ENCODE measurements around the gene PLD1.

The PLD1 gene

GRCh38 chr3:171846597-171846996, 36.3 kb upstream of the PLD1 start:
- no peak overlapping the region for H3K4ac ChIP-seq (ENCODE audit: low read depth, low read length)
- no peak overlapping the region for H2BK120ac ChIP-seq (ENCODE audit: low read depth, low read length)
- no peak overlapping the region for H3K18ac ChIP-seq (ENCODE audit: low read length)
- WGBS (ENCODE audit: extremely low coverage, insufficient coverage, low lambda C conversion rate), result no CpG with 5 or more reads among the region's 2 CpGs
- no peak overlapping the region for H3K56ac ChIP-seq (ENCODE audit: low read length)
- H3K4me1 ChIP-seq (ENCODE audit: control insufficient read depth, low read depth, low read length), result no peaks in the 10 kb centered on the region
- no peaks in the 10 kb centered on the region for H3K36me3 ChIP-seq (ENCODE audit: control insufficient read depth, insufficient read depth, low read length)
- no peak for DNase-seq
- H3K79me1 ChIP-seq (ENCODE audit: low read length), result no peaks in the 10 kb centered on the region
- H3K9ac ChIP-seq (ENCODE audit: low read length), result no peak overlapping the region
- H3K27ac ChIP-seq (ENCODE audit: low read depth, low read length), result no peak overlapping the region
- no peak overlapping the region for H3K4me2 ChIP-seq (ENCODE audit: low read length)
- no peak overlapping the region for H2BK15ac ChIP-seq (replicated peaks; ENCODE audit: low read depth)
- no peak overlapping the region for H3K23ac ChIP-seq (ENCODE audit: low read length)
- H3K79me2 ChIP-seq (ENCODE audit: control insufficient read depth, insufficient read depth, low read length), result no peaks in the 10 kb centered on the region
- no peak overlapping the region for H2AK5ac ChIP-seq (ENCODE audit: low read length)
- no peaks in the 10 kb centered on the region for H3K27me3 ChIP-seq (ENCODE audit: insufficient read depth, low read length, poor library complexity)
- H4K5ac ChIP-seq (ENCODE audit: low read length), result no peak overlapping the region
- no peak overlapping the region for H4K8ac ChIP-seq (ENCODE audit: low read depth, low read length)
- H2BK5ac ChIP-seq (ENCODE audit: low read length), result no peak overlapping the region
- H3K4me3 ChIP-seq (ENCODE audit: low read length), result no peak overlapping the region

- H2AK5ac ChIP-seq (ENCODE audit: low read length), result no peak overlapping the region
- H3K36me3 ChIP-seq (ENCODE audit: control insufficient read depth, insufficient read depth, low read length), result no peaks in the 10 kb centered on the region
- H3K56ac ChIP-seq (ENCODE audit: low read length), result no peak overlapping the region
- no peak overlapping the region for H4K8ac ChIP-seq (ENCODE audit: low read depth, low read length)
- H2BK5ac ChIP-seq (ENCODE audit: low read length), result no peak overlapping the region
- H4K5ac ChIP-seq (ENCODE audit: low read length), result no peak overlapping the region
- H2BK120ac ChIP-seq (ENCODE audit: low read depth, low read length), result no peak overlapping the region
- H3K27ac ChIP-seq (ENCODE audit: low read depth, low read length), result peak overlapping the region; percentile 48
- no peaks in the 10 kb centered on the region for H3K79me2 ChIP-seq (ENCODE audit: control insufficient read depth, insufficient read depth, low read length)
- no peak overlapping the region for H3K23ac ChIP-seq (ENCODE audit: low read length)
- H3K4me3 ChIP-seq (ENCODE audit: low read length), result no peak overlapping the region
- DNase-seq, result peak; percentile 32
- H3K4me1 ChIP-seq (ENCODE audit: control insufficient read depth, low read depth, low read length), result no peaks in the 10 kb centered on the region
- WGBS (ENCODE audit: extremely low coverage, insufficient coverage, low lambda C conversion rate), result no CpG with 5 or more reads among the region's 3 CpGs
- H3K18ac ChIP-seq (ENCODE audit: low read length), result no peak overlapping the region
- no peak overlapping the region for H2BK15ac ChIP-seq (replicated peaks; ENCODE audit: low read depth)
- H3K4ac ChIP-seq (ENCODE audit: low read depth, low read length), result no peak overlapping the region
- no peaks in the 10 kb centered on the region for H3K79me1 ChIP-seq (ENCODE audit: low read length)
- no peaks in the 10 kb centered on the region for H3K27me3 ChIP-seq (ENCODE audit: insufficient read depth, low read length, poor library complexity)
- no peak overlapping the region for H3K9ac ChIP-seq (ENCODE audit: low read length)
- H3K4me2 ChIP-seq (ENCODE audit: low read length), result no peak overlapping the region
These were observed 35.4 kb upstream of the PLD1 start for GRCh38 chr3:171845481-171846284.

GRCh38 chr3:171844873-171845272, 34.6 kb upstream of the PLD1 start:
- Histone ChIP-seq H2AK5ac (ENCODE audit: low read length) (no peak overlapping the region), H3K9ac (ENCODE audit: low read length) (no peak overlapping the region), H3K18ac (ENCODE audit: low read length) (no peak overlapping the region), H3K27me3 (ENCODE audit: insufficient read depth, low read length, poor library complexity) (no peaks in the 10 kb centered on the region), H4K5ac (ENCODE audit: low read length) (no peak overlapping the region), H2BK5ac (ENCODE audit: low read length) (no peak overlapping the region), H3K4me1 (ENCODE audit: control insufficient read depth, low read depth, low read length) (no peaks in the 10 kb centered on the region), H3K79me2 (ENCODE audit: control insufficient read depth, insufficient read depth, low read length) (no peaks in the 10 kb centered on the region), H4K8ac (ENCODE audit: low read depth, low read length) (no peak overlapping the region), H2BK15ac (replicated peaks; ENCODE audit: low read depth) (no peak overlapping the region), H3K56ac (ENCODE audit: low read length) (no peak overlapping the region), H3K27ac (ENCODE audit: low read depth, low read length) (no peak overlapping the region), H2BK120ac (ENCODE audit: low read depth, low read length) (no peak overlapping the region), H3K36me3 (ENCODE audit: control insufficient read depth, insufficient read depth, low read length) (no peaks in the 10 kb centered on the region), H3K4ac (ENCODE audit: low read depth, low read length) (no peak overlapping the region), H3K23ac (ENCODE audit: low read length) (no peak overlapping the region), H3K4me2 (ENCODE audit: low read length) (no peak overlapping the region), H3K79me1 (ENCODE audit: low read length) (no peaks in the 10 kb centered on the region), H3K4me3 (ENCODE audit: low read length) (no peak overlapping the region)
- no CpG with 5 or more reads among the region's 2 CpGs for WGBS (ENCODE audit: extremely low coverage, insufficient coverage, low lambda C conversion rate)
- DNase-seq, result no peak

- Histone ChIP-seq H3K56ac (ENCODE audit: low read length) (no peak within 1 kb of the TSS), H2BK15ac (replicated peaks; ENCODE audit: low read depth) (peak within 1 kb of the TSS; percentile 36), H3K4me2 (ENCODE audit: low read length) (no peak within 1 kb of the TSS), H3K4me1 (ENCODE audit: control insufficient read depth, low read depth, low read length) (no peaks in the 10 kb centered on the region), H3K4ac (ENCODE audit: low read depth, low read length) (no peak within 1 kb of the TSS), H3K79me1 (ENCODE audit: low read length) (no peaks in the 10 kb centered on the region), H3K9ac (ENCODE audit: low read length) (no peak within 1 kb of the TSS), H3K18ac (ENCODE audit: low read length) (peak within 1 kb of the TSS; percentile 80), H2BK120ac (ENCODE audit: low read depth, low read length) (no peak within 1 kb of the TSS), H3K27ac (ENCODE audit: low read depth, low read length) (no peak within 1 kb of the TSS), H3K79me2 (ENCODE audit: control insufficient read depth, insufficient read depth, low read length) (no peaks in the 10 kb centered on the region), H3K4me3 (ENCODE audit: low read length) (no peak within 1 kb of the TSS), H3K27me3 (ENCODE audit: insufficient read depth, low read length, poor library complexity) (no peaks in the 10 kb centered on the region), H3K36me3 (ENCODE audit: control insufficient read depth, insufficient read depth, low read length) (no peaks in the 10 kb centered on the region), H4K8ac (ENCODE audit: low read depth, low read length) (no peak within 1 kb of the TSS), H4K5ac (ENCODE audit: low read length) (no peak within 1 kb of the TSS), H2AK5ac (ENCODE audit: low read length) (no peak within 1 kb of the TSS), H2BK5ac (ENCODE audit: low read length) (no peak within 1 kb of the TSS), H3K23ac (ENCODE audit: low read length) (no peak within 1 kb of the TSS)
- no CpG with 5 or more reads among the region's 5 CpGs for WGBS (ENCODE audit: extremely low coverage, insufficient coverage, low lambda C conversion rate)
- DNase-seq, result peak; percentile 53
These were observed 32.7 kb upstream of the PLD1 start, which contains the start of gene TMEM212 for GRCh38 chr3:171842864-171843518. TMEM212 (plus strand) TSS chr3:171843349; CDS start chr3:171843384, 35 bp downstream.

GRCh38 chr3:171841620-171842000, 31.3 kb upstream of the PLD1 start:
- Histone ChIP-seq H3K79me2 (ENCODE audit: control insufficient read depth, insufficient read depth, low read length) (no peaks in the 10 kb centered on the region), H3K27ac (ENCODE audit: low read depth, low read length) (no peak overlapping the region), H3K18ac (ENCODE audit: low read length) (no peak overlapping the region), H3K4me2 (ENCODE audit: low read length) (no peak overlapping the region), H3K4ac (ENCODE audit: low read depth, low read length) (no peak overlapping the region), H2BK120ac (ENCODE audit: low read depth, low read length) (no peak overlapping the region), H3K27me3 (ENCODE audit: insufficient read depth, low read length, poor library complexity) (no peaks in the 10 kb centered on the region), H4K5ac (ENCODE audit: low read length) (no peak overlapping the region), H3K23ac (ENCODE audit: low read length) (no peak overlapping the region), H2AK5ac (ENCODE audit: low read length) (no peak overlapping the region), H3K4me1 (ENCODE audit: control insufficient read depth, low read depth, low read length) (no peaks in the 10 kb centered on the region), H2BK15ac (replicated peaks; ENCODE audit: low read depth) (no peak overlapping the region), H3K56ac (ENCODE audit: low read length) (no peak overlapping the region), H3K36me3 (ENCODE audit: control insufficient read depth, insufficient read depth, low read length) (no peaks in the 10 kb centered on the region), H2BK5ac (ENCODE audit: low read length) (no peak overlapping the region), H4K8ac (ENCODE audit: low read depth, low read length) (no peak overlapping the region), H3K79me1 (ENCODE audit: low read length) (no peaks in the 10 kb centered on the region), H3K4me3 (ENCODE audit: low read length) (no peak overlapping the region), H3K9ac (ENCODE audit: low read length) (no peak overlapping the region)
- no CpG with 5 or more reads among the region's 1 CpG for WGBS (ENCODE audit: extremely low coverage, insufficient coverage, low lambda C conversion rate)
- no peak for DNase-seq

Measured in mesendoderm (in vitro differentiated cells).